T follicular helper cell (primary cell): ENCODE data around the gene CPA5.

Experiments
- DNase-seq: peaks from one replicate; pipeline ENCODE4 v3.0.0-alpha.2; 2020; ENCODE audit warnings: low read depth

Gene CPA5

DNA sequence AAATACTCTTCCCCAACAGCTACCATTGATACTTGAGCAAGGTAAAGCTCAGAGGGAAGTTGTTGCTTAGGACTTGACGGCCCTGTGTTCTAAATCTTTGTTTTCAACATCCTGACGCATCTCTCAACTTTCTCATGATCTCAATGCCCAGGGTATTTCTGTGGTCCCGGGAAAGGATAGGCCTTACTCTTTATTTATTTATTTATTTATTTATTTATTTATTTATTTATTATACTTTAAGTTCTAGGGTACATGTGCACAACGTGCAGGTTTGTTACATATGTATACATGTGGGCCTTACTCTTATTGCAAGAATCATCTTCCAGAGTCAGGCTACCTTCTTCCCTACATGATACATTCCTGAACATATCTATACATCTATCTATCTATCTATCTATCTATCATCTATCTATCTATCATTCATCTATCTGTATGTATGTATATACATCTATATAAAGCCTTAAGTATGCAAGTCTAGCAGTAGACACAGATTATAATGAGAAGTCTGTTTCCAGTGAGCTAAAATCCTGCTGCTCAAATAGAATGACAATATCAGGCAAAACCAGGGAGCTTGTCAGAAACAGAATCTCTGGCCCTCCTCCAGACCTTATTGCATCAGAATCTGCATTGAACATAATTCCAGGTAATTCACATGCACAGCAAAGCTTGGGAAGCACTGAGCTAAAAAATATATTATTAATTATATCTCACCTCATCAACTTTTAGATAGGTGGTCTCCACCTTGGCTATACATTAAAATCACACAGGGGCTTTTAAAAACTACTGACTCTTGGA, 12.2 kb upstream of the CPA5 start:
- DNase-seq, result no peak

DNA sequence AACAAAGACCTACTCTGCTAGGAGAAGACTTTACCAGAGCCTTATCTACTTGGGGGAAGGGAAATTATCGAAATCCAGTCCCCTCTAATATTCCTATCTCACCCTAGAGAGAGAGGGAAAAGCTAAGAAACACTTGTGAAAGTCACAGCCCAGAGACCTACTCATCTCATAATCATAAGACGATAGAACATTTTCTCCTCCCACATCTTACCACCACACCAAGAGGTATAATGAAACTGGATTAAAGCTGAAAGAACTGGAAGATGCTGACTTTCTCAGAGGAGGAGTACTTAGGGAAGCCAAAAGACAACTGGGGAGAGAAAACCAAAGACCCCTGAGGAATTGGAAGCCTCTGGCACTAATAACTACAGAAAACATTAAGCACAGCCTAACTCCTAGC, 10.8 kb upstream of the CPA5 start:
- no peak for DNase-seq

DNA sequence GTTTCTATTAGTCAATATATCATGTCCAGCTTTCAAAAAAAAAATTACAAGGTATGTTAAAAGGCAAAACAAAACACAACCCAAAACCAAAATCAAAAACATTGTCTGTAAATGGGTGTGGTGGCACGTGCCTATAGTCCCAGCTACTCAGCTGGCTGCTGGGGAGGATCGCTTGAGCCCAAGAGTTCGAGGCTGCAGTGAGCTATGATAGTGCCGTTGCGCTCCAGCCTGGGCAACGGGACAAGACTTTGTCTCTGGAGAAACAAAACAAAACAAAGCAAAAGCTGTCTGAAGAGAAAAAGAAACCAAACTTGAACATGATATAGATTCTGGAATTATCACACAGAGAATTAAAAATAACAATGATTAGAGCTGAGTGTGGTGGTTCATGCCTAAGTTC, 10.3 kb upstream of the CPA5 start:
- no peak for DNase-seq

DNA sequence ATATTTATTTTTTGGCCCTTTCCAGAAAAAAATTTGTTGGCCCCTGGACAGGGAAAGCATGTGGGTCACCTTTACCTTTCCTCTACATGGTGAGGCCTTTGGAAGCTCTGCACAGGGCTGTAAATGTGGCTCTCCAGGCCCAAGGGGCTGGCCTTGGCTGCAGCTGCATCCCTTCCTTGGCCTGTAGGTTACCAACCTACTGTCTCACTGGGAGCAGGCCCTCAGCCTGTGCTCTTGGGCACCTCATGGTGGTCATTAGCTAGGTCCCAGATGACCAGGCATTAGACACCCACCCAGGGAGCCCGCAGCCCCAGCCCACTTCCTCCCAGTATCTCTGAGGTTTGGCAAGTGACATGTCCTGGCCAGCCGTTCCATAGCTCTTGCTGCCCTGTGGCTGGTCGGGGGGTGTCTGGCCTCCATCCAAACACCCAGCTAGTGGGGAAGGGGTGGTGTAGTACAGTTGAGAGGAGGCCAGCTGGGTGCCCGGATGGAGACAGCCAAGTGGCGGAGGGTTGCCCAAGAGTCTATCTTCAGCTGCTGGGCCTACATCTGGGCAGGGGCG, 7.1 kb upstream of the CPA5 start:
- DNase-seq, result no peak

DNA sequence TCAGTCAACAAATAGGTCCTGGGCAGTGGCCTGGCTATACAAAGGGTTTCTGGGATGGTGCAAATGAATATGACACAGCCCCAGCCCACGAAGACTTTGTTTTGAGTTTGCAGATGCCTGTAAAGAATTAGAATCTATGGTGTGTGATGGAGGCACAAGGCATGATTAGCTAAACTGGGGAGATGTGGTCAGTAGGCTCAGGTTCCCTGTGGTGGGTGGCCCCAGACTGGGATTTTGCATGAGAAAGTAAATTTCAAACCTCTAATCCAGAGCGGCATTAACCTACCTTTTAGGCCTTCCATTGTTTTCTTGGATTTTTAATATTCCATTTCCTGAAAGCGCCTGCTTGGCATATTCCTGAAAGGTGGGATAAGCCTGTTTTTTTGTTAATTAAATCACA, 6.4 kb upstream of the CPA5 start:
- no peak for DNase-seq

DNA sequence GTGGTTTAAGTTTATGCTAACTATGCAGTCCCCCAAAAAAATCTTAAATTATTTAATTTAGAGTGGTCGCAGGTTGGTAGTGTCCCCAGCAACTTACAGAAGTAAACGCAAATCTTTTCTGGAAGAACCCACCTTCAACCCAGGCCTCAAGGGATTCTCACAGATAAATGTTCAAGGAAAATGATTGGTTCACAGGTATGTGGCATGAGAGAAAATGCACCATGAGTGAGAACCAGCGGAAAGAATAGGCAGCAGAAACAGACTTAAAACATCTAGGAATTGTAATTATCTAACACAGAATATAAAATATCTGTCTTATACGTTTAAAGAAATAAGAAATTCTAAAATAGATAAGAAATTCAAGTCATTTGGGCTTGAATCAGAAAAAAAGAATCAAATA, 2.7 kb upstream of the CPA5 start:
- DNase-seq, result no peak

DNA sequence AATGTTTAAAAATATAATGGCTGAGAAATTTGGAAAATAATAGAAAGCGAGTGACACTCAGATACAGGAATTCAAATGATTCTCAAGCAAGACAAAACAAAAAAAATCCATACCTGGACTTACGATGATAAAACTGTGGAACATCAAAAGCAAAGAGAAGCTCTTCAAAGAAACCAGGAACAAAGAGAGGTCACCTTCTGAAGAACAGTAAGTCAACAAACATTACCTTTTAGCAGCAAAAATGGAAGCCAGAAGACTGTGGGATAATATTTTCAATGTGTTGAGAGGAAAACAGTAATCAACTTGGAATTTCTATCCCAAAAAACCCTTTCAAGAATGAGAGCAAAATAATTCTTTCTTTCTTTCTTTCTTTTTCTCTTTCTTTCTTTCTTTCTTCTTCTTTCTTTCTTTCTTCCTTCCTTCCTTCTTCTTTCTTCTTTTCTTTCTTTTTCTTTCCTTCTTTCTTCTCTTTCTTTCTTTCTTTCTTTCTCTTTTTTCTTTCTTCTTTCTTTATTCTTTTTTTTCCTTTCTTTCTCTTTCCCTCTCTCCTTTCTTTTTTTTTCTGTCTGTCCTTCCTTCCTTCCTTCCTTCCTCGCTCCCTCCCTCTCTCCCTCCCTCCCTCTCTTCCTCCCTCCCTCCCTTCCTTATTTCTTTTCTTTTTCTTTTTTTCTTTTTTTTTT, 1.8 kb upstream of the CPA5 start:
- no peak for DNase-seq

DNA sequence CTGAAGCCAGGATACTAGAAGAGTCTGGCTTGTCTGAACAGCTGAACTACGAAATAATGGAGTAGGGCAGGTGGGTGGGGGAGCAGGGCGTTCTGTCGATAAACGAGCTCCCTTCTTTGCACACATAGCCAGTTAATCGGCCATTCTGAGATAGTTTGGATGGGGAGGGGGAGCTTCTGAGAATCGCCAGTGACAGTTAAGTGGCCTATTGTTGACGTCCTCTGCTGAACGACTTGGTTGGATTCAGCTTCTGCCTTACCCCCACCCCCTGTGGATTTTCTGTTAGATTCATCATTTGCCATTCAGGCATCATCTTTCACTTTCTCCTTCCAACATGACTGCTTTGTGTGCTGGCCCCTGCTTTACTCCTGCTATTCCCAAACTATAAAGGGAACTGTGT, 520 bp downstream of the CPA5 start:
- no peak for DNase-seq

DNA sequence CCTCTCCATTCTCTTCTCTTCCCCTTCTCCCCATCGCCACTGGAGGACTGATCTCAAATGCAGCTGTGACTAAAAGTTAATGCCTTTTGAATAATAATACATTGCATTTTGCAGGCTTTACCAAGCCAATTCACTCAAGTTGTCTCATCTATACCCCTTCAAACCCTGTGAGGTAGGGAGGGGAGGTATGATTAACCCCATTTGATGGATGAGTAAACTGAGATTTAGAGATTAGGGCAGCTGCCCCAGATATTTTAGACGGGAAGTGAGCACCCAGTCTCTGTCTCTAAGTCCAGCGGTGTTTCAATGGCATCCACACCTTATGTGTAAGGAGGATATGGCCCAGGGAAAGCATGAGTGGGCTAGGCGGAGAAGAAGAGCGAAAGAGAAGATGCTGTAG, 1.1 kb downstream of the CPA5 start:
- DNase-seq, result no peak

DNA sequence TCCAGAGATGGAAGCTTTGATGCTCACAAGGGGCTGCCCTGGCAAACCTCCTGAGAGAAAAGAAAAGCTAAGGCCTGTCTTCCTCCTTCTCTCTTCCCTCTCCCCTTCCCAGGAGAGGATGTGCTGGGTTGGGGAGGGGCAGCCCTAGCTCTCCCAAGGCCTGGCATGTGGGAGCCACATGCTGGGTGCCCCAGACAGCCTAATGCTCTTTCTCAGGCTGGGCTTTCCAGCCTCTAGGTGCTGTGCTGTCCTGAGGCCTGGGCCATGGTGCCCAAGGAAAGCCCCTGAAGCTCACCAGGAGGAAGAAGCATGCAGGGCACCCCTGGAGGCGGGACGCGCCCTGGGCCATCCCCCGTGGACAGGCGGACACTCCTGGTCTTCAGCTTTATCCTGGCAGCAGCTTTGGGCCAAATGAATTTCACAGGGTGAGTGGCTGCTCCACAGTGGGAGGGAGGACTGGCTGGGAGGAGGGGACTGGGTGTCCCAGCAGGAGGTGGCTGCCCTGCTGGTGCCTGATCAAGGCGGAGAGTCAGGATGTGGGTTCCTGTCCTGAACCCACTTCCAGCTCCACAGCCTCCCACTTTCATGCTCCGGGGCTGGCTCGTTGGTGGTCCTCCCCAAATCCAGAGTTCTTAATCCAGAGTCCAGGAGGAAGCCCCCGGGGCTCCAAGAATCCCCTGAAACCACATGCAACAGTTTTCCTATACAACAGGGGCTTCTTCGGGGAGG, 1.7 kb downstream of the CPA5 start:
- DNase-seq, result no peak

DNA sequence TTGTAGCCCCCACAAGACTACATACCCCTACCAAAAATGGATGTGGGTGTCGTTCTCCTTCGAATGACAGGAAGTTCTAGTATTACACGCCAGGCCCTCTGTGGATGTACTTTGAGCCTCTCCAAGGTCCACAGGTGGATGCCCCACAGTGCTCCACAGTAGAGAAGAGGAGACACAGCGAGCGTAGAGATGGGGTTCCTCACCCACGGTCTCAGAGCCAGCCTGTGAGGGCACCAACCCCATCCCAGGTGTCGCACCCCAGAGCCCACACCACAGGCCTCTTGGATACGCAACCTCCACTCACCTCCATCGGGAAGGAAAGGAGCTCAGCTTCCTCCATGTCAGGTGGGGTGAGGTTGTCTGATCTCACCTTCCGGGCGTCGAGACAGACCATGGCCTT, 2.3 kb downstream of the CPA5 start:
- no peak for DNase-seq

DNA sequence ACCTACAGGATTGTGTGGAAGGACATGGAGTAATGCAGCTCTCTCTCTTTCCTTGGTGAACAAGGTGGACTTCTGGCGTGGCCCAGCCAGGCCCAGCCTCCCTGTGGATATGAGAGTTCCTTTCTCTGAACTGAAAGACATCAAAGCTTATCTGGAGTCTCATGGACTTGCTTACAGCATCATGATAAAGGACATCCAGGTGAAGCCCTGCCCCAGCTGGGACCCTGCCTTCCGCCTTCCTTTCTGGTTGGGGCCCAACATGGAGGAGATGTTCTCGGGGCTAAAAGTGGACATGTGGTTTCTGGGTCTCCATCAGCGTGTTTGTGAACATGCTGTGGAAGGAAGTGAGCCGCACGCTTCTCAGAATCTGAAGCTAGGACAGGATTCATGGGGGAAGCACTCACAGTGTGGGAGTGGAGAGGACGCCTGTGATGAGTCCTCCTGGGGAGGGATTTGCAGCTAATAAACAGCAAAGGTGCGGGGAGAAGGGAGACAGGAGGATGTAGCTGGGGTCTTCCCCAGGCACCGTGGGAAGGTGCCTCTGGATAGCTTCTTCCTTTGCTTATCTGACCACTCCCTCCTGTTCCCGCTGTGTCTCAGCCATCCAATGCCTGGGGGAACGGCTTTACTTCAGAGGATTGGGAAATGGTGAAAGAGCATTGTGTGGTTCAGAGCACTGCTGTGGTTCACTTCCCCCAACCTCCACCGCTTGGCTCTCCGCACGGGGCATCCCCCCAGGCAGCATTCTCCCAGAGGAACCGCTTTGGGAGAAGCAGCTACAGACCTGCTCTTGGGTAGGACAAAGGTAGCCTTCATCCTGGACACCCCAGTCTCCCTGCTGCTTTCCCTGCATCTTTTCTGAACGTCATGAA, 5.5 kb downstream of the CPA5 start:
- DNase-seq, result no peak

DNA sequence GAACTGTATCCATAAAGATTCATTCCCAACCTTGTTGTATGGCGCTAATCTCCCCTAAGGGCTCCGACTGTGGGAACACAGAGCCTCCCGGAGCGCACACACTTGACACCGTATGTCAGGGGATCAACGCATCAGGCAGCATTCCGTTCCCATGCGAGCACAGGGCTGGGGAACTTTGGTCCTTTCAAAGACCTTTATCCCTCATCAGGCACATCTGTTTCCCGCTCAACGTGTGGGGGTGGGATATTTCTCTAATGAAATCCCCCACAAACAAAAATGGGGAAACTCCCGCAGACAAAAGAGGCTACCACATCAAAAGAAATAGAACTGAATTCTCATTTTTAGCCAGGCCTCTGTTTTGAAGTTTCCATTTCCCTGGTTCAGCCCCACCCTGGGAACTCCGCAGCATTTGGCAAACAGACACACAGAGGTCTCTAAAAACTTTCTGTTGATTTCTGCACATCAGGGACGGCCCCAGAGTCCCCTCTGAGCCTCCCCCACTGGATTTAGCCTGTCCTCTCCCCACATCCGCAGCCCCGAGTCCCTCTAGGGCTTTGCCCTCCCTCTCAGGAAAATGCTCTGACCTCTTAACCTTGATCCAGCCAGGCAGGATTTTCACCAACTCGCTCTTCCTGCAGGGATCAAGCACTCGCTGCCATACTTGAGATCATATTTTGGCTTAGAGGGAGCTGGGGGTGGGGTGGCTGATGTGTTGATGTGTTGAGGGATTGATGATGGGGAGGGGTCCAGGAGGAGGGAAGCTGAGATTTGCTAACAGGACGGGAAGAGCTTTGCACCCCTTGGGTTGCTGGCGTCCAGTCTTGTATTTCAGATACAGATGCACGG, 6.6 kb downstream of the CPA5 start:
- no peak for DNase-seq

DNA sequence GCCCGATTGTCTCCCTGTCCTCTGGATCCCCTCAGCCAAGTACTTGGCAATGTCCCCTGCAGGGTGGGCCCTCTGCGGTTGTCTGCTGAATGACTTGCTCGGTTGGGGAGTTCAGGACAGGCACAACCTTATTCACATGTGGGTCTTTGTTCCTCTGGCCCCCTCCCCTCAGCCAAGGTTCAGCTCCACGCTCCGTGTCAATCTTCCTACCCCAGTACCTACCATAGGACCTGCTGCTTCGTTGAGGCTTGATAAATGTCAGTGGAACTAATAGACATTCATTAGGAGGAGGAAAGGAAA, 7.1 kb downstream of the CPA5 start:
- no peak for DNase-seq

DNA sequence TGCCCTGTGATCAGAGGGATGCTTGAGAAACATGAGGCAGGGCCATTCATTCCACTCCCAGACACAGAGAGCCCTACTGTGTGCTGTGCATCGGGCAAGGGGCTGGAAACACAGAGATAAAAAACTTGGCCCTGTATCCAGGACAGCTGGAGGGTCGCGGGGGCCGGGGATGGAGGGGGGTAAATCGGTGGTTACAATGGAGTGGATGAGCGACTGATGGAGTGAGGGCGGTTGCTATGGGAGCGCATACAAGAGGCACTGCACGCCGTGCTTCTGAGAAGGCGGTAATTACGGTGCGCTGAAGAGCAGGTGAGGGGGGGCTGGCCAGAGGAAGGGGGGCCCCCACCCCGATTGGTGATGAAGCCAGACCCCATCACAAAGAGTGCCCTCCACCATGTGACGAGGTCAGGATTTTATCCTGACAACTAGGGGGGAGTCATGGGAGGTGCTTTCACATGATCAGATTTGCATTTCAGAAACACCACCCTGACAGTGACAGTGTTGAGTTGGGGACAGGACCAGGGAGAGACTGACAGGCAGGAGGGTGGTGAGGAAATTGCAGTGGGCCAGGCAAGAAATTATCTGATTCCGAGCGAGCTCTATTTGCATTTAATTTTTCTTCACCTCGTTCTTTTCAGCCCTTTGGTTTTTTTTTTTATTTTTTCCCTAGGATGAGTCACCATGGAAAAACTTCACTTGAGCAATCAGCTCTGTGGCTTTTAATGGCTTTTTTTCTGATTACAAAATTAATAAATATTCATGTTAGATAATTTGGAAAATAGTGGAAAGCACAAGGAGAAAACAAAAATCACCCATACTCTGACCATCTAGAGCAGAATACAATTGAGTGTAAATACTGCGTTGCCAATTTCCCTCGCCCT, 7.8 kb downstream of the CPA5 start:
- no peak for DNase-seq

DNA sequence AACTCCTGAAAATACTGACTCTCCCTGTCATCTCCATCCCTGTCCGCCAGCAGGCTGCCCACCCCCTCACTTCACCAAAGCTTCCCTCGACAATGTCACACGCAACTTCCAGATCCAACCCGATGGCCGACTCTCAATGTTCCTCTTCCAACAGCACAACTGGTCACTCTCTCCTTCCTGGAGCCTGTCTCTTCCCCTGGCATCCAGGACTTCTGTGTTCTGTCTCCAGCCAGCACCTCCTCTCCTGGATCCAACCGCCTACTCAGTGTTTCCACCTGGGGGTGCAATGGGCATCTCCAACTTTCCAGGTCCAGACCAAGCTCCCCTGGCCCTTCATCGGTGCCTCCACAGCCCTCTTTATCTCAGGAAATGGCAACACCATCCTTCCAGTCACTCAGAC, 8.6 kb downstream of the CPA5 start:
- DNase-seq, result no peak

DNA sequence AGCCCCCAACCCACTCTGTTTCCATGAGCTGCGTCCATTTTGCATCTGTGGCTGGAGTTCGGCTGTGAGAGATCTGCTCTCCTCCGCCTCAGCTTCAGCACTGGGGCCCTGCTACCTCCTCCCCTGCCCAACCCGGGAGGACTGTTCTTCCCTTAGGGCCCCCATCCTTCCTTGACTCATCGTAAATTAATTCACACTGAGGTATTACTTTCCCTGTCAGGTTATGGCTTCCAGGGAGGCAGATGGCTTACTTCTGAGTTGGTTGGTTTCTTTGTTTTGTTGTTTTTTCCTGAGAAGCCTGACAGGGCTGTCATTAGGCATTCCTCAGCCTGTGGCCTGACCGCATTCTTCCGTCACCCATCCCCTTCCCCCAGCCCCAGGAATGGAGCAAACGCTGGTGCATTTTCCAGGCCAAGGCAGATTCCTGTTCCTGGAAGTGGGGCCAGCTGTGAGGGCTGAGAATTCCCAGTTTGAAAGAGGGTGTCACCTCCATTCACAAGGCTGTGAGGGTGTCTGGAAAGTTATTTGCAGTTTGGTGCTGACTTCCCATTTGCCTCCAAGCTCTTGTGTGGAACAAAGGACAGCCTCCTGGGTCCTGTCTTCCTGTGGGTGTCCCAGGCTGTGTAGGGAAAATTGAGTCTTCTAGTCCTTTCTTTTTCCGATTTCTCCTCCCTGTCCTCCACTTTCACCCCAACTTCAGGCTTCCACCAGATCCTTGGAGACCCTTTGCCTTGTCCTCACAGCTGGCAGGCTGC, 11.7 kb downstream of the CPA5 start:
- no peak for DNase-seq

DNA sequence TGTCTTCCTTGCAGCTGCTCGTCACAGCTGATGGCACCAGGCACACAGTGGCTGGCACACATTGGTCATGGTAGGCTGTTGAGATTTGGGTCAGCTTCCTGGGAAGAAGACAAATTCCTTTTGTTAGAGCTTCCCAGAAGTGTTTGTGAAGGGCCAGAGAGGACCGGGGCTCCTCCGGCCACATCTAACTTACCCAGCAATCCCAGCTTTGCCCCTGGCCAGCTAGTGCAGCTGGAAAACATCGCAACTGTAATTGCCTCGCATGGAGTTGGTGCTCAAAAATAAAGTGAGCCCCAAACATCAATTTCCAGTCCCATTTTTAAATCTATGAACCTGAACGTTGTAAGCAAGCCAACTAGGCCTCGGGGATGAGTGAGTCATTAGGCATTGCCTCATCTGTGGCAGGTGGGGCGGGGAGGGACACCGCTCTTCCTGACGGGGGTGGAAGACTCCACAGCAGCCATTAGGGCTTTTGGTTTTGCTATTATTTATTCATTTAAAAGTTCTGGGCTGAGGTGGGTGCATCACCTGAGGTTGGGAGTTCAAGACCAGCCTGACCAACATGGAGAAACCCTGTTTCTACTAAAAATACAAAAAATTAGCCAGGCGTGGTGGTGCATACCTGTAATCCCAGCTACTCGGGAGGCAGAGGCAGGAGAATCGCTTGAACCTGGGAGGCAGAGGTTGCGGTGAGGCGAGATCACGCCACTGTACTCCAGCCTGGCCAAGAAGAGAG, 12.4 kb downstream of the CPA5 start:
- no peak for DNase-seq

DNA sequence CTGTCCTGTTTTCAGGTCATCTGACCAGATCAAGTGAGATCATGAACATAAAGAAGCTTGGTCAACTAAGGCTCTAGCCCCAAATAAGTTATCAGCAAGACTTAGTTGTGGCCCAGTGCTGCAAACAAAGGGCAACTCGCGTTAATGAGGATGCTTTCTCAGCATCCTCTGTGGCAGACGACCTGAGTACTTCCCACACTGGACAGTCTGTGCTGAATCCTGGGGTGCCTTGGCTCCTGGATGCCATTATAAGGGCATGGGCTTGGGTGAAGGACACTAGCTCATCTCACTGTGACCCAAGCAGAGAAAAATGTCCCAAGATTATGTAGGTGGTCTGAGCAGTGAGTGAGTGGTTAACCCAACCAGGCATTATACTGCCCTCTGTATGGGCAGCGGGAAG, 13.9 kb downstream of the CPA5 start:
- no peak for DNase-seq
